ENCODE measurements around the gene SLC18B1. TPM values are rescaled to one million over a fixed set of nuclear protein-coding genes. Genes with fewer than 3 reads are reported as not detected.

The SLC18B1 gene
- total RNA-seq, 1 donor = 6.9 TPM

DNA sequence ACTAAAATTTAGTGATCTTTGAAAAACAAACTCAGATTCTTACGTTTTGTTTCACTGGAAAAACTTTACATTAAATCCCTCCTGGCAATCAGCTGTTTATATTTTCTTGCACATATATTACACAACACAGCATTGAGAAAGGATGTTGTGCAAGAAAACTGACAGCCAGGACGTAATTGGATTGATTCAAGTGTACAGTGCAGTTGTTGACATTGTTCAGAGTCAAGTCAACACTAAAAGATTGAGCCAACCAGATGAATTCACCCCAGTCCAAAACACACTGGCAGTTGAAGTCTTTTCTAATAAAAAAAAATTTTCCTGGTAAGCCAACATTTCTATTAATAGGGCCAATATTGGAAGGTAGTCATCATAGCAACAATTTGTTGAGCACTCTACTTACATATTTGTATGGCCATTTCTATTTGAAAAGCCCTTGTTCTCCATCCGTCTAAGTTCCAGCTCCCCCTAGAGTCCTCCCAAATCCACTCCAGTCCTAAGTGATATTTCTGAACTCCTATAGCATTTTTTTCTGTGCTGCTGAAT is 63.7 kb downstream of the SLC18B1 start:
- Histone ChIP-seq H3K27ac (ENCODE audit: low read depth, low read length) (no peak overlapping the region), H3K27me3 (ENCODE audit: insufficient read depth, low read length) (peaks cover 22% of the 10 kb centered on the region), H4K20me1 (ENCODE audit: insufficient read depth, low read length) (no peaks in the 10 kb centered on the region), H3K79me2 (ENCODE audit: insufficient read depth, low read length) (no peaks in the 10 kb centered on the region), H2AFZ (ENCODE audit: low read length) (no peak overlapping the region), H3K4me3 (ENCODE audit: insufficient read depth, low read length) (no peak overlapping the region), H3K9me3 (ENCODE audit: low read depth, low read length) (no peaks in the 10 kb centered on the region), H3K4me1 (ENCODE audit: insufficient read depth, low read length) (no peaks in the 10 kb centered on the region), H3K4me2 (ENCODE audit: insufficient read depth, low read length) (no peak overlapping the region), H3K36me3 (ENCODE audit: insufficient read depth, low read length) (no peaks in the 10 kb centered on the region)
- DNase-seq (ENCODE audit: insufficient read length, low spot score, missing footprints) = peak; percentile 37
- TF ChIP-seq, protein P1, sequence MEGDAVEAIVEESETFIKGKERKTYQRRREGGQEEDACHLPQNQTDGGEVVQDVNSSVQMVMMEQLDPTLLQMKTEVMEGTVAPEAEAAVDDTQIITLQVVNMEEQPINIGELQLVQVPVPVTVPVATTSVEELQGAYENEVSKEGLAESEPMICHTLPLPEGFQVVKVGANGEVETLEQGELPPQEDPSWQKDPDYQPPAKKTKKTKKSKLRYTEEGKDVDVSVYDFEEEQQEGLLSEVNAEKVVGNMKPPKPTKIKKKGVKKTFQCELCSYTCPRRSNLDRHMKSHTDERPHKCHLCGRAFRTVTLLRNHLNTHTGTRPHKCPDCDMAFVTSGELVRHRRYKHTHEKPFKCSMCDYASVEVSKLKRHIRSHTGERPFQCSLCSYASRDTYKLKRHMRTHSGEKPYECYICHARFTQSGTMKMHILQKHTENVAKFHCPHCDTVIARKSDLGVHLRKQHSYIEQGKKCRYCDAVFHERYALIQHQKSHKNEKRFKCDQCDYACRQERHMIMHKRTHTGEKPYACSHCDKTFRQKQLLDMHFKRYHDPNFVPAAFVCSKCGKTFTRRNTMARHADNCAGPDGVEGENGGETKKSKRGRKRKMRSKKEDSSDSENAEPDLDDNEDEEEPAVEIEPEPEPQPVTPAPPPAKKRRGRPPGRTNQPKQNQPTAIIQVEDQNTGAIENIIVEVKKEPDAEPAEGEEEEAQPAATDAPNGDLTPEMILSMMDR (IDR thresholded peaks at IDR 0.05; ENCODE audit: extremely low read depth, low read depth, low read length) = peak; percentile 36

DNA sequence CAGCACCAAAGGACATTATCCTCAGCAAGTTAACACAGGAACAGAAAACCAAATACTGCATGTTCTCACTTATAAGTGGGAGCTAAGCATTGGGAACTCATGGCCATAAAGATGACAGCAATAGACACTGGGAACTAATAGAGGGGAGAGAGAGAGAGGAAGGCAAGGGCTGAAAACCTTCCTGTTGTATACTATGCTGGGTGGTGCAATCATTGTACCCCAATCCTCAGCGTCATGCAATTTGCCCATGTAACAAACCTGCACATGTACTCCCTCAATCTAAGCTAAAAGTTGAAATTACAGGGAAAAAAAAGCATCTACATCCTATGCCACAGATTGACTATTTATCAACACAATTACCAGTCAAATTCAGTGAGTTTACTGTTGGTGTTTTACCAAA is 64.6 kb downstream of the SLC18B1 start:
- Histone ChIP-seq H3K79me2 (ENCODE audit: insufficient read depth, low read length) (no peaks in the 10 kb centered on the region), H3K4me3 (ENCODE audit: insufficient read depth, low read length) (no peak overlapping the region), H3K36me3 (ENCODE audit: insufficient read depth, low read length) (no peaks in the 10 kb centered on the region), H3K4me2 (ENCODE audit: insufficient read depth, low read length) (no peak overlapping the region), H3K9me3 (ENCODE audit: low read depth, low read length) (no peaks in the 10 kb centered on the region), H3K4me1 (ENCODE audit: insufficient read depth, low read length) (no peaks in the 10 kb centered on the region), H3K27ac (ENCODE audit: low read depth, low read length) (no peak overlapping the region), H3K27me3 (ENCODE audit: insufficient read depth, low read length) (peaks cover 22% of the 10 kb centered on the region), H2AFZ (ENCODE audit: low read length) (no peak overlapping the region), H4K20me1 (ENCODE audit: insufficient read depth, low read length) (no peaks in the 10 kb centered on the region)
- TF ChIP-seq, protein P1 (IDR thresholded peaks at IDR 0.05; ENCODE audit: extremely low read depth, low read depth, low read length) = no peak
- DNase-seq (ENCODE audit: insufficient read length, low spot score, missing footprints) = no peak

DNA sequence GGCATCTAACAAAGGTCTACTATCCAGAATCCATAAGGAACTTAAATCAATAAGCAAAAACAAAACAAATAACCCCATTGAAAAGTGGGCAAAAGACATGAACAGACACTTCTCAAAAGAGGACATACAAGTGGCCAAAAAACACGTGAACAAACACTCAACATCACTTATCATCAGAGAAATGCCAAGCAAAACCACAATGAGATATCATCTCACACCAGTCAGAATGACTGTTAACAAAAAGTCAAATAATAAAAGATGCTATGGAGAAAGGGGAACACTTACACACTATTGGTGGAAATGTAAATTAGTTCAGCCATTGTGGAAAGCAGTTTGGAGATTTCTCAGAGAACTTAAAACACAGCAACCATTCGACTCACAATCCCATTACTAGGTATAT is 65.2 kb downstream of the SLC18B1 start:
- no peaks in the 10 kb centered on the region for H4K20me1 ChIP-seq (ENCODE audit: insufficient read depth, low read length)
- H3K27me3 ChIP-seq (ENCODE audit: insufficient read depth, low read length) = peaks cover 19% of the 10 kb centered on the region
- no peak overlapping the region for H3K4me3 ChIP-seq (ENCODE audit: insufficient read depth, low read length)
- DNase-seq (ENCODE audit: insufficient read length, low spot score, missing footprints) = no peak
- no peak overlapping the region for H3K4me2 ChIP-seq (ENCODE audit: insufficient read depth, low read length)
- no peaks in the 10 kb centered on the region for H3K4me1 ChIP-seq (ENCODE audit: insufficient read depth, low read length)
- TF ChIP-seq, protein P1 (IDR thresholded peaks at IDR 0.05; ENCODE audit: extremely low read depth, low read depth, low read length) = no peak
- no peaks in the 10 kb centered on the region for H3K9me3 ChIP-seq (ENCODE audit: low read depth, low read length)
- no peak overlapping the region for H3K27ac ChIP-seq (ENCODE audit: low read depth, low read length)
- no peaks in the 10 kb centered on the region for H3K79me2 ChIP-seq (ENCODE audit: insufficient read depth, low read length)
- no peaks in the 10 kb centered on the region for H3K36me3 ChIP-seq (ENCODE audit: insufficient read depth, low read length)
- H2AFZ ChIP-seq (ENCODE audit: low read length) = no peak overlapping the region

DNA sequence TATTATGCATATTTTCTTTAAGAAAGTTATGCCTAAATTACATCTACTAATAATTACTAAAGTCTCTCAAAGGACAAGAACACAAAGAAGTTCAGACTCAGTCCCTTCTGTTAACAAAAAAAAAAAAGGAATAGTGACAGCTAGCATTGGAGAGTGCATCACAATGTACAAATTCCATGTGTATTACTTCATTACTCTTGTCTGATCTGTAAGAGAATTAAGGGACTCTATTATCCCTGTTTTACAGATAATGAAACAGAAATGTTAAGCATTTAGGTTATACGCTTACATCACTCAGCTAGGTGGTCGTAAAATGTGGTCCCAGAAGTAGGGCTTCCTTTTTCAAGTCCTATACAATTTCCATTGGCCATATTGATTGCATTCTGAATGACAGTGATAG is 67.4 kb downstream of the SLC18B1 start:
- TF ChIP-seq, protein P1 (IDR thresholded peaks at IDR 0.05; ENCODE audit: extremely low read depth, low read depth, low read length) = no peak
- no peaks in the 10 kb centered on the region for H4K20me1 ChIP-seq (ENCODE audit: insufficient read depth, low read length)
- H3K4me3 ChIP-seq (ENCODE audit: insufficient read depth, low read length) = no peak overlapping the region
- H2AFZ ChIP-seq (ENCODE audit: low read length) = no peak overlapping the region
- no peaks in the 10 kb centered on the region for H3K36me3 ChIP-seq (ENCODE audit: insufficient read depth, low read length)
- no peaks in the 10 kb centered on the region for H3K79me2 ChIP-seq (ENCODE audit: insufficient read depth, low read length)
- H3K27me3 ChIP-seq (ENCODE audit: insufficient read depth, low read length) = peaks cover 19% of the 10 kb centered on the region
- no peak overlapping the region for H3K4me2 ChIP-seq (ENCODE audit: insufficient read depth, low read length)
- DNase-seq (ENCODE audit: insufficient read length, low spot score, missing footprints) = no peak
- H3K27ac ChIP-seq (ENCODE audit: low read depth, low read length) = no peak overlapping the region
- H3K4me1 ChIP-seq (ENCODE audit: insufficient read depth, low read length) = no peaks in the 10 kb centered on the region
- no peaks in the 10 kb centered on the region for H3K9me3 ChIP-seq (ENCODE audit: low read depth, low read length)

Data from osteoblast (primary cell).